NCI-H2029 treated with DMSO at 0.1 percent for 48 hours (cell line): ENCODE measurements around the gene HELZ2.

Experiments used
- DNase-seq: peaks from one replicate; lab custom pipeline; 2025; lab: John Stamatoyannopoulos, UW

The HELZ2 gene

DNA sequence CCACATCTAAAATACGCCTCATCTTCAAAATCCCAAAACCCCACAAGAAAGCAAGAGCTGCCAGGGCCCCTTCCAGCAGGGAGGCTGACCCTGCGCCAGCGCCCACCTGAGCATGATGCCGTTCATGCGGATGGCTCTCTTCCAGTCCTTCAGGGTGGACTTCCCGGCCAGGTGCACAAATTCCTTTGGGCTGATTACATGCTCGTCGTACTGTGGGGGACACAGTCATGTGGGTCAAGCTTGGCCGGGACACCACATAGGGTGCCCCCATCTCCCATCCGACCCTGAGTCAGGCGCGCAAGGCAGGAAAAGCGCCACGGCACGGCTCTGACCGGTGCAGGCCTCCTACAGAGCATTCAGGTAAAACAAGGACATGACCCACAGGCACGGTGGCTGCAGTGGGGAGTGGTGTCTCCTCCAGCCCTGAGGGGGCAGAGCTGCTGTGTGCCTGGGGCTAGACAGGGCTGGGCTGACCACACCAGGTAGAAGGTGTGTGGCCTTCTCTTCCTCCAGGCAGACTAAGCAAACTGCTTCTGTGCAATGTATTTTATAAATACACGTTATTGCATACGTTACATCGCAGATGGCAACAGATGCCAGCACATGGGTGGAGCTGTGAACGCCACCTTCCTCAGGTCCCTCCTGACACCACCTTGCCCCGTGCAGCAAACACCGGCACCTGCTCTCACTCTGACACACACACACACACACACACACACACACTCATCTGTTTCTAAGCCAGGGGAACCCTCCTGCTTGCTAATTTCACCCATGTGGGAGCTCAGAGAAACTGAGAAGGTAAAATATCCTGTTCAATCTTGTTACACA, 23.8 kb upstream of the HELZ2 start:
- DNase-seq: no peak

DNA sequence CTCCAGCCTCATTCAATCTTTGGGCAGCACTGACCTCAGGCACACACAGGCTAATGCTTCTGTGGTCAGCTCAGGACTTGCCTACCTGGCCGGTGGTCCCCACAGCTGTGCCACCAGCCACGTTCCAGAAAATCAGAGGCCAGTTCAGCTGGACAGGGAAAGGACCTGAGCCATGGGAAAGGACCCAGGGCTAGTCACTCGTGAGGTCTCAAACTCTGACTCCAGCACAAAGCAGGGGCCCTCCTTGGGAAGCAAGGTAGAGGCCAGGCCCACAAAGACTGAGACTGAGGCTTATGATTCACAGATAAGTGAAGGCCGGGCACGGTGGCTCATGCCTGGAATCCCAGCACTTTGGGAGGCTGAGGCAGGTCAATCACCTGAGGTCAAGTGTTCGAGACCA, 22.4 kb upstream of the HELZ2 start:
- no peak for DNase-seq

DNA sequence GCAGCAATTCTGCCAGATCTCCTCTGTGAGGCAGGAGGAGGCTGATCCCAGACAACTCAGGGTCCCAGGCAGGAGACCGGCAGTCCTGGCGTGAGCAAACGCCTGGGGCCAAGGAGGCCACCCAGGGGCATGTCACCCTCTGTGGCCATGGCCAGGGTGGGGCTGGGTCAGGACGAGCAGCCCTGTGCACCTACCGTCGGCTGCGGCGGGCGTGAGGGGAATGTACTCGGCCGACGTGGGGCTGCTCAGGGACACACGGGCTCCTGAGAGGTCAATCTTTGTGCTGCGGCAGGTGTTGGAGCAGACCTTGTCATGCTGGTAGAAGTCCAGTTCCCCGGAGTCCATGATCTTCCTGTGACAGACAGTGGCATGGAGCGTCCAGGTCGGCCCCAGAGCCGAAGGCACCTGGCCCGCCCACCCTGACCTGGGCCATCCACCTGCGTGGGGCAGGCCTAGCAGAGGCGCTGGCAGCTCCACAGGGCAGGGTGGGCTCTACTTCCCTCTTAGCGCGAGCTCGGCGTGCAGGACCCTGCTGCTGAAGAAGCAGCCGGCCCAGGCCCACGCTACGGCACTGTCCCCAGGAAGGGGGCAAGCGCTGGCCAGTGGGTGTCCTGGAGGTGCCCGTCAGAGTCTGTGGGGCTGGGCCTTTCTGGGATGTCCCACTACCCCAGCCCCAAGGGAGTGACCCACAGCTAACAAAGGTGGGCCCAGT, 21.5 kb upstream of the HELZ2 start:
- DNase-seq: no peak

DNA sequence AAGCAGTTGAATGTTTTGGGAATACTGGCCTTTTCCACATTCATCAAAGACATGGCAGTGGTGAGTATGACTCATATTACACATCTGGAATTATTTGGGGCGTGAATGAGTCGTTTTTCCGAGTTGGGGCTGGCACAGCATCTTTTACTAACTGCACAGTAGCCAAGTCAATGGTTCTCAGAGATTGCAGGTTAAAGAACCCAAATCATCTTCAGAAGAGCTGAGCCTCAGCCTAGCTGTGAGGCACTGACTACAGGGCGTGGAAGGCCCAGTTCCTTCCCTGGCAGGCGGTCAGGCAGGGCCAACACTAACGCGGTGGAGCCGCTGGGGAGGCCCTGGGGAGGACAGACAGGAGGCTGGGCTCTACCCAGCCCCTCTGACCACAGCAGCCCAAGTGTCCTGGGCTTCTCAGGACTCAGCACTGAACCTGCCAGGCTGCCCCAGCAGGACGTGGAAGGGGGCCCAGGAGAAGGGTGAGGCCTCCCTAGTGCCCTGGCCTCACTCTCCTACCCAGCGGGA, 20.1 kb upstream of the HELZ2 start:
- no peak for DNase-seq

DNA sequence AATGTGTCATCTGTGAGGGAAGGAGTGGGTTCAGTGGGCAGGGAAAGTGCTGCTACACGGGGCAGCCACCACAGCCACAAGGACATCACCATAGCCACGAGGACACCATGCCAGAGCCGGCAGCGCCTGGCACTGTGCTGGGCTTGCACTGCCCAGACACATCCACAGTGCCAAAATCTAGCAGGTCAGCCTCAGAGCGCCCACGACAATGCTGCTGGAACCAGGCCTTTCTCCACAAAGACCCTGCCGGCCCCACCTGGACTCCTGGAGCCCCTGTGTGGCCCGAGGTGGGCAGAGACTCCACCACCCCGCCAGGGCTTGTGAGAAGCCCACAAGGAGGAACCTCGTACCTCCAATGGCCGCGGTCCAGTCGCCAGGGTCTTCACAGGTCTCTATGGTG, 18.6 kb upstream of the HELZ2 start:
- no peak for DNase-seq

DNA sequence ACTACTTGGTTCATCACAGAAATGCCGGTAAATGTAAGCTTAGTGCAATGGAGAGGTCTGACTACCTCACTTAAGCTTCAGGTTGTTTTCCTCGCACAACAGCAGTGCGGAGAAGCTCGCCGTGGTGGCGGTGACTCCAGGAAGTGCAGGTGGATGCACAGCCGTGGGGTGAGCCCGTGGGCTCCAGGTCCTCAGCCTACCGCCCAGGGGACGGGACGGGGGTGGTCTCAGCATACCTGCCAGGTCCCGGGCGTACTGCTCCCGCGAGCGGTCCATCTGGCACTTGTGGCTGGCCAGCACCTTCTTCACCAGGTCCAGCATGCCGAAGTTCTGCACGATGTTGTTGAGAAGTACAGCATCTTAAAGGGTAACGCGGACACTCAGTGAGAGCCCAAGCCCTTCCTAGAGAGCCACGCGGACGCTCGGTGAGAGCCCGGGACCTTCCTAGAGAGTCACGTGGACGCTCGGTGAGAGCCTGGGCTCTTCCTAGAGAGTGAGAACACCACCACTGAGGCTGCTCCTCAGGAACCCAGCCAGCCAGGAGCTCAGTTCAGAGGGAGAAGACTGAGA, 17.8 kb upstream of the HELZ2 start:
- no peak for DNase-seq

DNA sequence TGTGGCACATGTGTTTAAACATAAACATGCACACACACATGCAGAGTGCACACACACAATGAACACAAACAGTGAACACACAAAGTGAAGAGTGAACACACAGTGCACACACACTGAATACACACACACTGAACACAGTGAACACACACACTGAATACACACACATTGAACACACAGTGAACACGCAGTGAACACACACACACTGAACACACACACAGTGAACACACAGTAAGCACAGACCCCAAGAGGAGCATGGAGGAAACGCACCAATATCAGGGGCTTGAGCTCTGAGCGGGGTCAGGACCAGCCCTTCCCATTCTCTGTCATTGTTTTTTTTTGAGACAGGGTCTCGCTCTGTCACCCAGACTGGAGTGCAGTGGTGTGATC, 17.1 kb upstream of the HELZ2 start:
- DNase-seq: no peak

DNA sequence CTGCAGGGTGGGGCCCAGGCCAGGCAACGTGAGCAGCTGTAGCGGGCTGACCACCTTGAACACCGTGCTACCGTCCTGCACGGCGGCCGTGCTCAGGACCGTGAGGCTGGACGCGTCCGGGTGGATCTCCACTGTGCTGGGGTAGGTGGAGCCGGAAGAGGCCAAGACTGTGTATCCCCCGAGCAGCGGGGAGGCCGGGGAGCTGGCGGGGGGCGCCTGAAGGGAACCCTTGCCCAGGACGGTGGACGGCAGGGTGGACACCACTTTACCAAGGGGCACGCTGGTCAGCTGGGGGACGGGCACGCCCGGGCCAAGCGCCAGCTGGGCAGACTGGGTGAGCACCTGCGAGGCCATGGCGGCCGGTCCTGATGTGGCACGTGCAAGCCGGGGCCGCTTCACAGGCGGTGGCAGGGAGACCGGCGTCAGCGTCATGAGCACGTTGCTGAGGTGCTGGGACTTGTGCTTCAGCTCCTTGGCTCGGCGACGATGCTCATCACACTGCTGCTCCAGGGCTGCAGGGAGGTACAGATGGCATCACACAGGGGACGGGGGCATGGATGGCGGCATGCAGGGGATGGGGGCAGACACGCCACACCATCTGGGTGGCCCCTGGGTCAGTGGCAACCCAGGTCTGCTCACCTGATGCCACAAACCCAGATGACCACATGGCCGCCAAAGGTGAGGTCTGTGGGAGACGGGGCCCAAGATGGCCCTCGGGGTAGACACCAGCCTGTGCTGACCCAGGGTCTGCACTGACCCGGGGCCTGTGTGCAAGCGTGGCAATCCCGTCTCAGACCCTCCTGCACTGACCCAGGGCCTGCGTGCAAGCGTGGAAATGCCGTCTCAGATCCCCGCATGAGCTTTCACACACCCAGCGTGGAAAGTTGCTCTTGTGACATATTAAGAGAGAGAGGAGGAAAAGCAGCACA, 16.4 kb upstream of the HELZ2 start:
- no peak for DNase-seq

DNA sequence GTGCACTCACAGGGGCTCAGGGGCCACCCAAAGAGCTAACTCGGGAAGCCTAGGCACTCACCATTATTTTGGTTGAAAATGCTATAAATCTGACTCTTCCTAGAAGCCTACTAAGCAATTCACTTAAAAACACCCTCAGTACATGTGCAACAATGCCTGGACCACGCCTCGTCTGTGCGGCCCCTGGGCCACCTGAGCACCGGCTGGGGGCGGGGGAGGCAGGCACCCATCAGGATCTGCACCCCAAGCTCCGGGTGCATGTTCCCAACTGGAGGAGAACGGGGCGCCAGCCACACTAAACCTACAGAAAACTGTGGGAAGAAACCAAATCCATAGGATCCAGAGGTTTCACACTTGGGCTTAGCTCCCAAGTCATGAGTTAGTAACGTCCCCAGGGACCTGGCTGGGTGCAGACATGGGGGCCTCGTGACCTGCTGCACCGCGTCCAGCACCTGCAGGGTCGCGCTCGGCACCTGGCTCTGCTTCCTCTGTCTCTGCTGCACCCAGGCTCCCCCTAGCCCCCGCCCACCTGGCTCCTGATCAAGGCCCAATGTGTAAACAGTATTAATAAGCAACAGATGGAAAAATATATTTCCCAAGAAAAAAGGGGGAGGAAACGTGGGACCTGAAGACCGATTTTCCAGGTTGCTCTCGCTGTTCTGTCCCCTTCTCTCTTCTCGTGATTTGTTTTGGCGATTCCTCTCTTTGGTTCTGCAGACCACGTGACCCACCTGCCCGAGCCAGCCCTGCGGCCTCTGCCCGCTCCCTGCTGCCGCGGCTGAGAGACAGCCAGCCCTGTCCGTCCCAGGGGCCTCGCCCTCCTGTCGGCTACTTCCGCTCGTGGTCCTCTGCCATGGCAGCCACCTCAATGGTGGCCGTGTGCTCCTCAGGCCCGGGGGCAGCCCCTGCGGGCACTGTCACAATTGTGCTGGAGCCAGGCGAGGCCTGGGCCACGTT, 15.5 kb upstream of the HELZ2 start:
- no peak for DNase-seq

DNA sequence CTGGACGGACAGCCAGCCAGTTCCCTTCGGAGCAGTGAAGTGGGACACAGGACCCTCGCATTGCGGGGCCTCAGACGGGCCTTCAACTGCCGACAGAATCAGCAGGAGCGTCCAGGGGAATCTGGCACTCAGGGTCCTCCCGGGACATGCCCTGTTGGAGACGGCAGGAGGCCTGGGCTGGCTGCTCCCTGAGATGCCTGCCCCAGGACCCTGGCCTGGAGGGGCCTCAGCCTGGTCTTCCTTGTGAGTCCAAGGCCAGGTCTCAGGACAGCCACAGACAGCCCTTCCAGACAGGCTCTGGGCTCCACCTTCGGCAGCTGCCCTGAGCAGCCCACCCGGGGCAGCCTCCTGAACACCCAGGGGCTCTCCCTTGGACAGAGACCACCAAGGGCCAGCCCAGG, 14.6 kb upstream of the HELZ2 start:
- DNase-seq: no peak

DNA sequence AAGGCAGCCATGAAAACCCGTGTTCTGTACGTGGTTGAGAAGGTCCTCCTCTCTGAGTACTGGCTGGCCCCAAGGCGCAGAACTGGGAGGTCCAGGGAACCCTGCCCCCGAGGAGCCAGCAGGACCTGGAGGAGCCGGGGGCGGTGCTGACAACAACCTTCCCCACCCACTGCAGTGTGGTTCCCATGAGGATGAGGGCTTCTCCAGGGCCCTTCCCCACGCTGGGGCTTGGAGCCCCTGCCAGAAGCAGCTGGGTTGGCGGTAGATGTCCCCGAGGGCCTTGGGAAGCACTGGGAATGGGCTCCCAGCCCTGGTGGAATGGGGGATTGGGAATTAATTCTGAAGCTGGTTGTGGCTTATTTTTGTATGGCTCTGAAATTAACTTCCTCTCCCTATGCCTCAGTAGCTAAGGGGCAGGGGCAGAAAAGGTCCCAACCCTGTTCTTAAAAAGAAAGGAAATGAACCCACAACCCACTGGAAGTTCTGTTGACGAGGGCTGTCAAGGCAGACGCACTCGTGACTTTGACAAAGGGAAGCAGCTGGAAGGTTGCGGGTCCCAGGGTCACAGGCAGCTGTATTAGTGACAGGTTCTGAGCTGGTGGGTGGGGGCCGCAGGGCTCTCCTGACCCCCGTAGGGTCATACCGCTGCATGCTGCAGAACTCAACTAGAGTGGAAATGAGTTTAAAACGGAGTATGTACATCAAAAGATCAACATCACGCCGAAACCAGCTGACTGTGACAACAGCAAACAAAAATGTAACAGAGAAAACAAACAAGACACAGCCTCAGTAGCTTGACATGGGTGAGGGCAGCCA, 13.9 kb upstream of the HELZ2 start:
- DNase-seq: no peak

DNA sequence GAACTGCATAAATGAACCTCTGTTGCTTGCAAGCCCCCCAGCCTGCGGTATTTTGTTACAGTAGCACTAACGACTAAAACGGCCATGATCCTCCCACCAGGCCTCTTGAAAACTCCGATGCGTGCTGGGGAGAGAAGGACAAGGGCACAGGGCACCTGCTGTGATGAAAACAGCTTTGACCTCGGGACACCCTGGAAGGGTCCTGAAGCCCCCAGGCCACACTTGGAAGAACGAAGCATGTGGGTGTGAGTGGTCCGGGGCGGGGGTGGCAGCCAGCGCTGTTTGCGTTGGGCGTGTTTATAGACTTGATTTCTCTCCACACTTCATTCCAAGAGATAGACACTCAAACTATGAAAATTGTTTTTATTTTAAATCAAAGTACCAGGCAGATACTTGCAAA, 13.2 kb upstream of the HELZ2 start:
- no peak for DNase-seq

DNA sequence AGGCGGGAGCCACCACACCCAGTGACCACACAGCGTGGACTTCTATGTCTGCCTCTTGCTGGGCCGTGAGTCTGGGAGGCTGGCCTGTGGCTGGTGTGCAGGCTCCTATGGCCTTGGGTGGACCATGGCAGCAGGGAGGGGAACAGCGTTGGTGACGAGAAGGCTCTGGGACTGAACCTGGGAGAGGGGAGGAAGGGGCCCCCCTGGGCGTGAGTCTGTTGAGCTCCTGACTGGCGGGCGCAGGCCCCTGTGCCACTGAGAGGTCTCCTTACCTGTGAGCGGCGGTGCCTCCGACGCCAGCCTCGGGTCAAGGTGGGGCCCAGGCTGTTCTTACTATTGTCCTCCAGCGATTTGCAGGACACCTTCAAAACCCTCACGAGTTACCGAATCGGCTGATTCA, 12.8 kb upstream of the HELZ2 start:
- no peak for DNase-seq

DNA sequence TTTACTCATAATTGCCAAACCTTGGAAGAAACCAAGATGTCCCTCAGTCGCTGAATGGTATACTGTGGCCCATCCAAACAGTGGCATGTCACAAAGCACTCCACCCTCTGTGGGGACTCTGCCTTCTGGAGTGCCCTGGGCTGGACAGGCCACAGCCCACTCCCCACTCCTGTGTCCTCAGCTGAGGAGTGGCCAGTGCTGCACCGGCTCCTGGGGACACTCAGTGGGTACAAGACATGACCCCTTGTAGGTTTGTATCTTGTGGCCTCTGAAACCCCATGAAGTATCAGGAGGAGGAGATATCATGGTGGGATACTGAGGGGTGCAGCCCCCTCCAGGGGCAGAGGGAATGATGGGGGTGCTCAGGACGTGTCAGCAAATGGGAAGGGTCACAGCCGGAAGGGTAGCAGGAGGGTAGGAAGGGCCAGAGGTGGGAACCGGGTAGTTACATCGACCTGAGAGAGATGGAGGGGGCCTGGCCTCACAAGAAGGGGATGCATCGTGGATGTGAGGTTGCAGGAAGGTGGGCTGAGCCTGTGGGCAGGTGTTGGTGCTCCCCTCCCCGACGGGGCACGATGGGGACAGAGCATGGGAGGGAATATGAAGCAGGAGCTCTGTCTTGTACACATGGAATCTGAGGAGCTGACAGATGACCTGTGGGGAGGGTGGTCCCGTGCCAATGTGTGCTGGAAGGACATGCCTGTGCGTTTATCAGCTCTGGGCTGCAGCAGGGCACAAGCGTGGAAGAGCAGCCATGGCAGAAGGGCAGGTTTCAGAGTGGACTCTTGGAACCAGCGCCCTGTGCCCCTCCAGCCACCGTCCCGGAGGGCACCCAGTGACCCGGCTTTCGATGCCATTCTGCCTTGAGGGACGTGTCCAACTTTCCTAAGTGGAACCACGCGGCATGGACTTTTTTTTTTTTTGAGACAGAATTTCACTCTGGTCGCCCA, 11.9 kb upstream of the HELZ2 start:
- no peak for DNase-seq

DNA sequence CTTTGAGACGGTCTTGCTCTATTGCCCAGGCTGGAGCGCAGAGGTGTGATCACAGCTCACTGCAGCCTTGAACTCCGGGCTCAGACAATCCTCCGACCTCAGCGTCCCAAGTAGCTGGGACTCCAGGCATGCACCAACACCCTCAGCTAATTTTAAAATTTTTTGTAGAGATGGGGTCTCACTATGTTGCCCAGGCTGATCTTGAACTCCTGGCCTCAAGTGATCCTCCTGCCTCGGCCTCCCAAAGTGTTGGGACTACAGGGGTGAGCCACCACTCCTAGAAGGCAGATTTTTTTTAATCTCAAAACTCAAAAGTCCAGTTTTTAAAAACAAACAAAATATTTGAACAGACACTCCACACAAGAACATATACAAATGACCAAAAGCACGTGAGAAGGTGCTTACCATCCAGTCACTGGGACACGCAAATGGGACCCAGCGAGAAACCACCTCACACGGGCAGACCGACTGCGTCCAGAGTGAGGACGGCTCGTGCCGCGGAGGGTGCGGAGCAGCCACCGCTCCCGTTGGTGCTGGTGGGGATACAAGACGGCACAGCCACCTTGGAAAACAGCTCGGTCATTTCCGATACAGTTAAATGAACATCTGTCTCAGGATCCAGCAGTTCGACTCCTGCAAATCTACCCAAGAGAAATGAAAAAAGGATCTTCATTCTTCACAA, 8.5 kb upstream of the HELZ2 start:
- no peak for DNase-seq

DNA sequence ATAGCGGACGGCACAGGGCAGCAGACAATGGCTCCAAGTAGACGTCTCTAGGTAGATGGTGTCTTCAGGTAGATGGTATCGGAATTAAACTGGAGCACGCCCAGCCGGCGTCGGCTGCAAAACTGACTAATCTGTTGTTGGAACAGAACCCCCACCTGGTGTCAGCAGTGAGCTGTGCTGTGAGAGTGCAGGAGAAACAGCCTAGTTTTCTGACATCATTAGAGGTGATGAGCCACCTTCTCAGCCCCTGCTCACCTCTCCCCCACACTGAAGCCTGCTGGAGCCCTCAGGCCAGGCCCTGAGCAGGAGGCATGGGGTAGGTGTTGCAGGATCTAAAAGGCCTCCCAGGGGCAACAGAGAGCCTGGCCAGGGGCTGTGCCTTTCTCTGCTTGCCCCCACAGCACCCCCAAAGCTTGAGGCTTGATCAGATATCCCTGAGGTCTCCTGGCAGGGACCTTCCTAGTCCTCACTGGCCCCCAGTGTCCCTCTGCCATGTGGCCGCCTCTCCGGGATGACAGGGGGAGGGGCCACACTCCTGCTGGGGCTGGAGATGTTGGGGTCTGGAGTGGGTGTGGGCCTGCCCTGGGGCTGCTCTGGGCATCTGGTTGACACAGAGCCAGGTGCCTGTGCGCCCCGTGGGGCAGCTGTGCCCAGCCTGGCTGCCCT, 6.9 kb upstream of the HELZ2 start:
- DNase-seq: no peak

DNA sequence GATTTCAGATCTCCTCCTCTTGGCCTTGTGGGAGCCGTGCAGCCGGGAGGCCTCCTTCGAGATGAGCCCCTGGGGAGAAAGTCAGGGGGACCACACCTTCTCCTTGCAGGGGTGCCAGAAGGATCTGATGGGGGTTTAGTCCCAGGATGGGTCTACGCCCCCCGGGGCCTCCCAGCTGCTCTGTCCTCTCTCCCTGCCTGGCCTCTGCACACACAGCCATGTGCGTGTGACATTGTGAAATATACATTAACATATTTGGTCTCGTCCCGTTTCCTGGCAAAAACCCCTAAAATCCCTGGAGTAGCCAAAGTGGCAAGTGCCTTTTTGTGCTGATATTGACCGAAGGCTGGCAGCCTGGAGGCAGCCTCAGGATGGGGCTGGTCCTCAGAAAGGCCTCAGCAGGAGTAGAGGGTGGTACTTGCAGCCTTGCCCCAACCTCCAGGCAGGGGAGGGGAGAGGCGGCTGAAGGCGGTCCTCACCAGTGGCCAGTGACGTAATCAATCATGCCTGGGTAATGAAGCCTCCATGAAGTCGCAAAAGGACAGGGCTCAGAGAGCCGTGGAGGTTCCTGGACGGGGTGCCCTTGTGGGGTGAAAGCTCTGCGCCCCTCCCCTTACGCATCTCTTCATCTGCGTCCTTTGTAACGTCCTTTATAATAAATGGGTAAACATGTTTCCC, 5.1 kb upstream of the HELZ2 start:
- no peak for DNase-seq
